ENCODE results near the gene CLINT1. TPM values are rescaled to one million over a fixed set of nuclear protein-coding genes. Genes with fewer than 3 reads are reported as not detected.

CLINT1 gene
- total RNA-seq, 4 donors from 2014 or later, result 109 to 165 (median 152) TPM

GRCh38 chr5:157740229-157740610, 118.7 kb downstream of the CLINT1 start:
- H3K27me3 ChIP-seq, result no peaks in the 10 kb centered on the region
- intact Hi-C loops (cut with DNase I), result no loop called here
- TF ChIP-seq POLR2A (IDR thresholded peaks at IDR 0.05) (no peak), CTCF (IDR thresholded peaks at IDR 0.05) (peak in 4 of 6 experiments; percentile 16 to 43 (median 24))
- 33 to 62% methylated on average over 3 of the region's 3 CpGs for WGBS, 2 donors
- no peaks in the 10 kb centered on the region for H3K9me3 ChIP-seq
- no peak overlapping the region for H3K4me3 ChIP-seq
- peaks cover 0 to 50% (median 5%) of the 10 kb centered on the region in 3 donors for H3K36me3 ChIP-seq
- peaks cover 0 to 26% (median 7%) of the 10 kb centered on the region in 3 donors for H3K4me1 ChIP-seq
- DNase-seq, result no peak
- no peak overlapping the region for H3K27ac ChIP-seq

GRCh38 chr5:157739388-157740228, 119.3 kb downstream of the CLINT1 start:
- DNase-seq, result no peak
- H3K27ac ChIP-seq, result no peak overlapping the region
- WGBS, 2 donors, result 76 to 83% methylated on average over 12 of the region's 12 CpGs
- no peak for TF ChIP-seq CTCF (IDR thresholded peaks at IDR 0.05)
- H3K4me3 ChIP-seq, result no peak overlapping the region
- H3K9me3 ChIP-seq, result no peaks in the 10 kb centered on the region
- H3K27me3 ChIP-seq, result no peaks in the 10 kb centered on the region
- H3K36me3 ChIP-seq, result peaks cover 0 to 56% (median 5%) of the 10 kb centered on the region in 3 donors
- peaks cover 0 to 24% (median 3%) of the 10 kb centered on the region in 3 donors for H3K4me1 ChIP-seq
- intact Hi-C loops (cut with DNase I), result no loop called here

GRCh38 chr5:157735991-157736390, 123.0 kb downstream of the CLINT1 start:
- Histone ChIP-seq H3K4me1 (peaks cover 4 to 26% (median 4%) of the 10 kb centered on the region in 3 donors), H3K4me3 (no peak overlapping the region), H3K36me3 (peaks cover 5 to 75% (median 5%) of the 10 kb centered on the region in 3 donors), H3K9me3 (no peaks in the 10 kb centered on the region), H3K27me3 (no peaks in the 10 kb centered on the region), H3K27ac (peak overlapping the region in 1 of 4 donors; percentile 37)
- no peak for DNase-seq
- 46 to 64% methylated on average over 6 of the region's 6 CpGs for whole genome bisulfite sequencing, 2 donors
- TF ChIP-seq CTCF (IDR thresholded peaks at IDR 0.05) (no peak), POLR2A (IDR thresholded peaks at IDR 0.05) (no peak)
- intact Hi-C loops (cut with DNase I), result no loop called here

Small RNAs within 50 kb of the gene (small RNA-seq; reads per million reads assigned to genes)
- gene AC026407.1 (0 reads per million in 4 donors), gene RNU6-260P (0 reads per million in 4 donors)

Other genes with a start within 250 kb of the CLINT1 start
- not detected for gene SOX30, start 206.7 kb downstream of the CLINT1 start, total RNA-seq
- not detected for gene C5orf52, start 187.6 kb downstream of the CLINT1 start, total RNA-seq
- 10 to 100 TPM in 2 of 4 donors, 1 to 10 TPM in 2; 5.7 to 21.0 (median 11.8) TPM for gene THG1L, start 127.7 kb downstream of the CLINT1 start, total RNA-seq
- gene LSM11, start 115.4 kb downstream of the CLINT1 start, total RNA-seq, result 1 to 10 TPM; 2.1 to 6.7 (median 3.6) TPM